ENCODE results near the gene RAP2C. TPM values are rescaled to one million over a fixed set of nuclear protein-coding genes. Genes with fewer than 3 reads are reported as not detected.

The RAP2C gene
- total RNA-seq, 1 experiment from 2014 or later: 27.8 TPM

GRCh38 chrX:132180929-132181328 lies 38.3 kb downstream of the RAP2C start:
- intact Hi-C loops (cut with micrococcal nuclease; ENCODE audit: unreplicated experiment): no loop called here
- Histone ChIP-seq H3K36me3 (ENCODE audit: low read depth) (no peaks in the 10 kb centered on the region), H3K79me2 (ENCODE audit: low read depth) (no peaks in the 10 kb centered on the region), H3K27ac (0 out of 2 replicates have a peak overlapping the region, but pooled peaks have one; percentile 4), H3K4me3 (no peak overlapping the region), H2AFZ (no peak overlapping the region), H3K9me2 (ENCODE audit: insufficient read depth) (no peaks in the 10 kb centered on the region), H3K4me1 (replicated peaks; ENCODE audit: insufficient read depth) (peaks cover 45% of the 10 kb centered on the region), H3K9me3 (ENCODE audit: insufficient read depth, low read depth) (no peaks in the 10 kb centered on the region), H3K27me3 (ENCODE audit: insufficient read depth, low read depth) (no peaks in the 10 kb centered on the region), H3K4me2 (peak overlapping the region; percentile 55), H4K20me1 (ENCODE audit: insufficient read depth) (no peaks in the 10 kb centered on the region), H3F3A (ENCODE audit: insufficient read depth, low read depth) (peaks cover 7% of the 10 kb centered on the region; the same call in 1 of the 2 replicates)
- TF ChIP-seq EZH2 (IDR thresholded peaks at IDR 0.05; ENCODE audit: low read depth): no peak
- TF ChIP-seq CTCF (conservative IDR thresholded peaks at IDR 0.05): no peak
- CTCF ChIA-PET: no interaction called here
- DNase-seq: no peak
- POLR2A ChIA-PET (ENCODE audit: unreplicated experiment): interaction anchor here (0.6 kb wide), 1 partner anchor 62 kb away, joined by 4 read pairs; no protein-coding TSS in a partner anchor
- no TSS peak for BruUV-seq (replicated peaks)

- no peaks in the 10 kb centered on the region for H3F3A ChIP-seq (ENCODE audit: insufficient read depth, low read depth)
- no peaks in the 10 kb centered on the region for H3K36me3 ChIP-seq (ENCODE audit: low read depth)
- ChIA-PET CTCF (no interaction called here), POLR2A (ENCODE audit: unreplicated experiment) (no interaction called here)
- no peaks in the 10 kb centered on the region for H3K79me2 ChIP-seq (ENCODE audit: low read depth)
- no peaks in the 10 kb centered on the region for H3K9me3 ChIP-seq (ENCODE audit: insufficient read depth, low read depth)
- peak in 1 of 2 experiments; percentile 53 for DNase-seq
- no peak overlapping the region for H3K4me3 ChIP-seq
- no peak for TF ChIP-seq CTCF (conservative IDR thresholded peaks at IDR 0.05)
- TF ChIP-seq EZH2 (IDR thresholded peaks at IDR 0.05; ENCODE audit: low read depth): no peak
- H2AFZ ChIP-seq: no peak overlapping the region
- H3K4me1 ChIP-seq (replicated peaks; ENCODE audit: insufficient read depth): peaks cover 28% of the 10 kb centered on the region
- no peaks in the 10 kb centered on the region for H3K9me2 ChIP-seq (ENCODE audit: insufficient read depth)
- no TSS peak for BruUV-seq (replicated peaks)
- H3K27ac ChIP-seq: no peak overlapping the region
- no peaks in the 10 kb centered on the region for H3K27me3 ChIP-seq (ENCODE audit: insufficient read depth, low read depth)
- intact Hi-C loops (cut with micrococcal nuclease; ENCODE audit: unreplicated experiment): no loop called here
- H3K4me2 ChIP-seq: no peak overlapping the region
- H4K20me1 ChIP-seq (ENCODE audit: insufficient read depth): no peaks in the 10 kb centered on the region
These were observed 45.6 kb downstream of the RAP2C start for GRCh38 chrX:132173647-132174046.

- intact Hi-C loops (cut with micrococcal nuclease; ENCODE audit: unreplicated experiment): no loop called here
- CTCF ChIA-PET: no interaction called here
- H3K9me3 ChIP-seq (ENCODE audit: insufficient read depth, low read depth): no peaks in the 10 kb centered on the region
These were observed 47.4 kb downstream of the RAP2C start for GRCh38 chrX:132171881-132172280.

More at GRCh38 chrX:132171881-132172280, 47.4 kb downstream of the RAP2C start:
- no peak overlapping the region for H2AFZ ChIP-seq
- no peak overlapping the region for H3K4me2 ChIP-seq
- no peak overlapping the region for H3K4me3 ChIP-seq
- no peaks in the 10 kb centered on the region for H3K9me2 ChIP-seq (ENCODE audit: insufficient read depth)
- DNase-seq: no peak
- peaks cover 28% of the 10 kb centered on the region for H3K4me1 ChIP-seq (replicated peaks; ENCODE audit: insufficient read depth)
- POLR2A ChIA-PET (ENCODE audit: unreplicated experiment): no interaction called here
- BruUV-seq (replicated peaks): no TSS peak
- TF ChIP-seq EZH2 (IDR thresholded peaks at IDR 0.05; ENCODE audit: low read depth): no peak
- no peak for TF ChIP-seq CTCF (conservative IDR thresholded peaks at IDR 0.05)
- no peak overlapping the region for H3K27ac ChIP-seq
- no peaks in the 10 kb centered on the region for H3K79me2 ChIP-seq (ENCODE audit: low read depth)
- H4K20me1 ChIP-seq (ENCODE audit: insufficient read depth): no peaks in the 10 kb centered on the region
- no peaks in the 10 kb centered on the region for H3K36me3 ChIP-seq (ENCODE audit: low read depth)
- H3F3A ChIP-seq (ENCODE audit: insufficient read depth, low read depth): no peaks in the 10 kb centered on the region
- no peaks in the 10 kb centered on the region for H3K27me3 ChIP-seq (ENCODE audit: insufficient read depth, low read depth)
